ENCODE measurements around the gene AGAP5.
"Not testable (repeated sequence)": the region's sequence is repeated elsewhere in the genome, so short reads cannot be mapped to it uniquely, and the experiment has no call there.

Gene AGAP5

GRCh38 chr10:73713912-73714311 lies 16.0 kb upstream of the AGAP5 start:
- DNase-seq = peak in 1 of 2 experiments; percentile 0

GRCh38 chr10:73711683-73712082 lies 13.8 kb upstream of the AGAP5 start:
- not testable (repeated sequence) for DNase-seq

- not testable (repeated sequence) for DNase-seq
These were observed 10.2 kb upstream of the AGAP5 start for GRCh38 chr10:73708122-73708521.

GRCh38 chr10:73707628-73708027 lies 9.7 kb upstream of the AGAP5 start:
- not testable (repeated sequence) for DNase-seq

- DNase-seq = not testable (repeated sequence)
These were observed 8.6 kb upstream of the AGAP5 start for GRCh38 chr10:73706488-73706887.

GRCh38 chr10:73705506-73706072 lies 7.7 kb upstream of the AGAP5 start:
- DNase-seq = not testable (repeated sequence)

GRCh38 chr10:73703924-73704323 lies 6.0 kb upstream of the AGAP5 start:
- DNase-seq = not testable (repeated sequence)

- not testable (repeated sequence) for DNase-seq
These were observed 910 bp upstream of the AGAP5 start for GRCh38 chr10:73698819-73699218.

GRCh38 chr10:73695302-73695701 lies 2.6 kb downstream of the AGAP5 start:
- not testable (repeated sequence) for DNase-seq

- not testable (repeated sequence) for DNase-seq
These were observed 7.2 kb downstream of the AGAP5 start for GRCh38 chr10:73690755-73691154.

- DNase-seq = not testable (repeated sequence)
These were observed 8.3 kb downstream of the AGAP5 start for GRCh38 chr10:73689596-73689995.

- DNase-seq = not testable (repeated sequence)
These were observed 10.3 kb downstream of the AGAP5 start for GRCh38 chr10:73687641-73688040.

- not testable (repeated sequence) for DNase-seq
These were observed 23.4 kb downstream of the AGAP5 start for GRCh38 chr10:73674546-73674945.

- not testable (repeated sequence) for DNase-seq
These were observed 29.5 kb downstream of the AGAP5 start for GRCh38 chr10:73668378-73668777.

GRCh38 chr10:73666153-73666809 lies 31.6 kb downstream of the AGAP5 start:
- not testable (repeated sequence) for DNase-seq

GRCh38 chr10:73665581-73665980 lies 32.3 kb downstream of the AGAP5 start:
- DNase-seq = not testable (repeated sequence)

GRCh38 chr10:73664156-73665040 lies 33.5 kb downstream of the AGAP5 start:
- DNase-seq = not testable (repeated sequence)

GRCh38 chr10:73663621-73664020 lies 34.3 kb downstream of the AGAP5 start:
- DNase-seq = not testable (repeated sequence)

GRCh38 chr10:73662705-73663104 lies 35.2 kb downstream of the AGAP5 start:
- DNase-seq = not testable (repeated sequence)

GRCh38 chr10:73655990-73656298 lies 42.0 kb downstream of the AGAP5 start, which contains the start of gene SYNPO2L:
SYNPO2L (minus strand) TSS chr10:73656029; CDS start chr10:73655922, 107 bp downstream.
- DNase-seq = no peak

GRCh38 chr10:73655257-73655989 lies 42.5 kb downstream of the AGAP5 start:
- no peak for DNase-seq

GRCh38 chr10:73653701-73654100 lies 44.2 kb downstream of the AGAP5 start:
- peak; percentile 18 to 34 for DNase-seq

GRCh38 chr10:73653195-73653594 lies 44.7 kb downstream of the AGAP5 start:
- DNase-seq = no peak
